ENCODE data around the gene PIGO.

The PIGO gene

GRCh38 chr9:35070823-35071813 is 25.3 kb downstream of the PIGO start:
- DNase-seq, result no peak

GRCh38 chr9:35069020-35069419 is 27.4 kb downstream of the PIGO start:
- no peak for DNase-seq

- no peak for DNase-seq
Measured at GRCh38 chr9:35067056-35067455, 29.3 kb downstream of the PIGO start.

- DNase-seq, result no peak
Measured at GRCh38 chr9:35060548-35061207, 35.7 kb downstream of the PIGO start.

GRCh38 chr9:35059438-35059837 is 37.0 kb downstream of the PIGO start:
- DNase-seq, result no peak

- DNase-seq, result no peak
Measured at GRCh38 chr9:35057271-35057620, 39.1 kb downstream of the PIGO start.

GRCh38 chr9:35056571-35057270 is 39.7 kb downstream of the PIGO start:
- DNase-seq, result no peak

- no peak for DNase-seq
Measured at GRCh38 chr9:35054871-35055644, 41.3 kb downstream of the PIGO start.

GRCh38 chr9:35054185-35054835 is 42.1 kb downstream of the PIGO start:
- DNase-seq, result no peak

- no peak for DNase-seq
Measured at GRCh38 chr9:35051069-35051967, 45.1 kb downstream of the PIGO start.

- DNase-seq, result no peak
Measured at GRCh38 chr9:35048511-35048910, 47.9 kb downstream of the PIGO start.

- no peak for DNase-seq
Measured at GRCh38 chr9:35044071-35044470, 52.3 kb downstream of the PIGO start.

GRCh38 chr9:35042891-35043545 is 53.4 kb downstream of the PIGO start:
- no peak for DNase-seq

GRCh38 chr9:35042081-35042604 is 54.2 kb downstream of the PIGO start:
- DNase-seq, result no peak

Data from NCI-H187 treated with DMSO at 0.1 percent for 48 hours (cell line).